Fibroblast of lung (primary cell): ENCODE measurements around the gene USP7.

Source experiments
- EZH2 ChIP-seq: IDR thresholded peaks from 2 replicates; pipeline ENCODE4 v1.5.1; 2012; ENCODE audit warnings: low read length, control low read depth, mild to moderate bottlenecking; ENCODE audit errors: missing control alignments
- TF ChIP-seq, protein P1 (sequence below), 2 donors: IDR thresholded peaks in 1 of 2; conservative IDR thresholded peaks in 1 of 2; 1 replicate in 1 of 2; 2 replicates in 1 of 2; pipeline ENCODE4 v1.5.1; 2011 to 2012; ENCODE audit warnings: low read length in 2 of 2, control low read depth in 1 of 2, inconsistent platforms in 1 of 2, low read depth in 1 of 2, mild to moderate bottlenecking in 1 of 2

DNA sequence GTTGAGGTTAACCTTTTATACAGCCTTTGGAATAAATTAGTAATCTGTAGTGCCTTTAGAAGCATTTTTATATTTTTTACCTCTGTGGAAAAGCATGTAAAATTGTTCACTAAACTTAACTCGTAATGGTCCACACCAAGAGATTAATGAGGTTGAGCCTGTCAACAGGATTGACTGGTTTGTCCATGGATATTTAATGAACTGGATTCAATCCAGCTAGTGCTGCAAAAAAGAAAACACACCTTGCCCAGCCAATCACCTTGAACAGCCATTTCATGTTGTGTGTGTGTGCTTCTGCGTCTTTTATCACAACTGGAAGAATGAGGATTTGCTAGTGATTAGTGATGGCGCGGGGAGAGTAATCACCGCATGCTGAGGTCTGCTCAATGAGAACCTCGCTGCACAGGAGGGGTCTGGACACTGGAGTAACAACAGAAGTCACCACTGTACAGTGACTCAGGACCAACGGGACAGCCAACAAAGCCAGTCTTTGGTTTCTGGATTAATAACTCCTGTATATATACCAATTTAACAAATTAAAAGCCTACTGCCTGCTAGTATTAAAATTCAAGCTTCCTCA, 47.9 kb downstream of the USP7 start:
- TF ChIP-seq, protein P1, sequence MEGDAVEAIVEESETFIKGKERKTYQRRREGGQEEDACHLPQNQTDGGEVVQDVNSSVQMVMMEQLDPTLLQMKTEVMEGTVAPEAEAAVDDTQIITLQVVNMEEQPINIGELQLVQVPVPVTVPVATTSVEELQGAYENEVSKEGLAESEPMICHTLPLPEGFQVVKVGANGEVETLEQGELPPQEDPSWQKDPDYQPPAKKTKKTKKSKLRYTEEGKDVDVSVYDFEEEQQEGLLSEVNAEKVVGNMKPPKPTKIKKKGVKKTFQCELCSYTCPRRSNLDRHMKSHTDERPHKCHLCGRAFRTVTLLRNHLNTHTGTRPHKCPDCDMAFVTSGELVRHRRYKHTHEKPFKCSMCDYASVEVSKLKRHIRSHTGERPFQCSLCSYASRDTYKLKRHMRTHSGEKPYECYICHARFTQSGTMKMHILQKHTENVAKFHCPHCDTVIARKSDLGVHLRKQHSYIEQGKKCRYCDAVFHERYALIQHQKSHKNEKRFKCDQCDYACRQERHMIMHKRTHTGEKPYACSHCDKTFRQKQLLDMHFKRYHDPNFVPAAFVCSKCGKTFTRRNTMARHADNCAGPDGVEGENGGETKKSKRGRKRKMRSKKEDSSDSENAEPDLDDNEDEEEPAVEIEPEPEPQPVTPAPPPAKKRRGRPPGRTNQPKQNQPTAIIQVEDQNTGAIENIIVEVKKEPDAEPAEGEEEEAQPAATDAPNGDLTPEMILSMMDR (conservative IDR thresholded peaks at IDR 0.05 in 1 of 2, IDR thresholded peaks at IDR 0.05 in 1 of 2; ENCODE audit: low read depth in 1 of 2, low read length in 2 of 2), result no peak
- TF ChIP-seq EZH2, result no peak
